Ovary (tissue), 3 donors: ENCODE measurements around the gene KRTAP12-3.

Experiments used
- CTCF ChIP-seq, 3 donors: fragments of 450-650 bp in 2 of 3; fragments of 200-600 bp in 1 of 3; IDR thresholded peaks; one replicate each; pipeline versions ENCODE4 v1.5.1 to v1.8.0; 2016 to 2022; ENCODE audit warnings: antibody characterized with exemption in 3 of 3, mild to moderate bottlenecking in 1 of 3
- POLR2A ChIP-seq: fragments of 450-650 bp; IDR thresholded peaks from one replicate; pipeline ENCODE4 v1.6.1; 2017; ENCODE audit warnings: antibody characterized with exemption, mild to moderate bottlenecking, moderate library complexity
- donor health status: DM: no; HTN: no; CAD: no.

GRCh38 chr21:44649521-44650100 is 8.1 kb upstream of the KRTAP12-3 start:
- TF ChIP-seq CTCF (IDR thresholded peaks at IDR 0.05) (no peak), POLR2A (no peak)
